Left ventricle myocardium inferior (tissue), 1 donor: ENCODE results near the gene ELF5. TPM values are rescaled to one million over a fixed set of nuclear protein-coding genes. Genes with fewer than 3 reads are reported as not detected.

ENCODE experiments used
- DNase-seq: peaks from one replicate; pipeline ENCODE4 v3.0.0-alpha.2; 2020
- H3K27ac ChIP-seq: fragments of 200-600 bp; replicated peaks from 2 replicates; pipeline ENCODE4 v1.8.0; 2021
- H3K27me3 ChIP-seq: fragments of 200-600 bp; 2 replicates; pipeline ENCODE4 v1.8.0; 2021; ENCODE audit warnings: low read depth
- H3K36me3 ChIP-seq: fragments of 200-600 bp; 2 replicates; pipeline ENCODE4 v1.8.0; 2021
- H3K4me1 ChIP-seq: fragments of 200-600 bp; 2 replicates; pipeline ENCODE4 v1.8.0; 2021
- H3K4me3 ChIP-seq: fragments of 200-600 bp; 2 replicates; pipeline ENCODE4 v1.8.0; 2021; ENCODE audit warnings: mild to moderate bottlenecking, moderate library complexity
- H3K9me3 ChIP-seq: fragments of 200-600 bp; replicated peaks from 2 replicates; pipeline ENCODE4 v1.8.0; 2021
- intact Hi-C: fragments of 100-400 bp; cut with micrococcal nuclease; formaldehyde crosslinking; loops from one replicate; pipeline ENCODE4 v1.11.0; 2022
- total RNA-seq: library from RNA; stranded (reverse); fragmentation: NEBNext Ultra II Directional; extraction: Animal tissue kit (Norgen Biotek cat#: 25700); gene quantifications from one replicate; pipeline ENCODE4 v1.2.1, GENCODE V29; 2021
- TF ChIP-seq, protein P1 (sequence below): fragments of 200-600 bp; IDR thresholded peaks from 2 replicates; pipeline ENCODE4 v1.8.0; 2021; ENCODE audit warnings: antibody characterized with exemption, mild to moderate bottlenecking, borderline replicate concordance
- donor health status: DM: no; HTN: yes; CAD: no; lungs with severe emphysema.

The ELF5 gene
- total RNA-seq, 1 donor from 2014 or later = not detected

DNA sequence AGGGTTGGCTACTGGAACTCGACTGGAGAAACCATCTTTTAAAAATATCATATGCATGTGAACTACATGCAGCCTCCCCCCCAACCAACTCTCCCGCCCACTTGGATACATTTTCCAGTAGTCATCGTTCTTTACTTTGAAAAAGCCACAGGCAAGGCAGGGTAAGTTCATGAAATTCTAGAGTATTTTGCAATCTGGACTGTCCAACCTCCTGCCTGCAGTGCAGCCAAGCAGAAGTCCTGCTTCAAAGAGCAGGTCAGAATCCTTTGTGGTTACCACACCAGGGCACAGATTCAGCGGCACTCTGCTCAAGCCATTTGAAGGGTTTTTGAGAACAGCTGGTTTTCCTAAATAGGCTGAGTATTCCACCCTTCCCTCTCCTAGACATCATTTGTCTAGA lies 12.1 kb downstream of the ELF5 start:
- intact Hi-C loops = no loop called here
- peaks cover 23% of the 10 kb centered on the region for H3K27me3 ChIP-seq
- H3K36me3 ChIP-seq = no peaks in the 10 kb centered on the region
- H3K4me3 ChIP-seq = no peak overlapping the region
- no peaks in the 10 kb centered on the region for H3K9me3 ChIP-seq
- TF ChIP-seq, protein P1, sequence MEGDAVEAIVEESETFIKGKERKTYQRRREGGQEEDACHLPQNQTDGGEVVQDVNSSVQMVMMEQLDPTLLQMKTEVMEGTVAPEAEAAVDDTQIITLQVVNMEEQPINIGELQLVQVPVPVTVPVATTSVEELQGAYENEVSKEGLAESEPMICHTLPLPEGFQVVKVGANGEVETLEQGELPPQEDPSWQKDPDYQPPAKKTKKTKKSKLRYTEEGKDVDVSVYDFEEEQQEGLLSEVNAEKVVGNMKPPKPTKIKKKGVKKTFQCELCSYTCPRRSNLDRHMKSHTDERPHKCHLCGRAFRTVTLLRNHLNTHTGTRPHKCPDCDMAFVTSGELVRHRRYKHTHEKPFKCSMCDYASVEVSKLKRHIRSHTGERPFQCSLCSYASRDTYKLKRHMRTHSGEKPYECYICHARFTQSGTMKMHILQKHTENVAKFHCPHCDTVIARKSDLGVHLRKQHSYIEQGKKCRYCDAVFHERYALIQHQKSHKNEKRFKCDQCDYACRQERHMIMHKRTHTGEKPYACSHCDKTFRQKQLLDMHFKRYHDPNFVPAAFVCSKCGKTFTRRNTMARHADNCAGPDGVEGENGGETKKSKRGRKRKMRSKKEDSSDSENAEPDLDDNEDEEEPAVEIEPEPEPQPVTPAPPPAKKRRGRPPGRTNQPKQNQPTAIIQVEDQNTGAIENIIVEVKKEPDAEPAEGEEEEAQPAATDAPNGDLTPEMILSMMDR = no peak
- H3K4me1 ChIP-seq = no peaks in the 10 kb centered on the region
- H3K27ac ChIP-seq = no peak overlapping the region
- no peak for DNase-seq

DNA sequence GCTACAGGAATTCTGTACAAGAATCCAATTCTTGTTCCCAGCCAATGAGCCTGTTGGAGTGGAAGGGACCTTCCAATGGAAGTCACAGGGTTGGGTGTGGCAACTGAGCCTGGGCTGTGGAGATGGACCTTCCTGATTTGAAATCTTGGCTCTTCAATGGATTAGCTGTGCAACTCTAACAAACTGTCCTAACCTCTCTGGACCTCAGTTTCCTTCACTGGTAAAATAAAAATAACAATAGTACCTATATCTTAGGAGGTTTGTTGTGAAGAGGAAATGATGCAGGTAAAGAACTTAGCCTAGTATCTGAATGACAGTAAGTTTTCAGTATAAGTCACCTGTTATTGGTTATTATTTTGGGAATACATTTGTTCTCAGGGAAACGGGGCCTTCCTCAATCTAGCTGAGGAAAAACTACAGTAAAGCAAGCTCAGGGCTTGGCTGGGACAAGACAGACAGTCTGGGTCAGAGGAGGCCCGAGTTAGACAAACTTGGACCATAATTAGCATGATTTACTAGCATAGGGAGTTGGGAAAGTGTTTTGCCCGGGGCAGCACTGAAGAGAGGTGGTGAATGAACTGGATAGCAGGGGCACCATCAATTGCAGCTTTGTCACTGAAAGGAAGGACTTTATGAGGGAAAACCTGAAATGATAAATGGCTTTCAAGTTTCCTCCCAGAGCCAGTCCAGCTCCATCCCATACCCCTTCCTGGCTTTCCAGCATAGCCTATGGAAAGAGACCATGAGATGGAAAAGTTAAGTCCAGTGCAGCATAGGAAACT lies 13.7 kb downstream of the ELF5 start:
- intact Hi-C loops = no loop called here
- peaks cover 39% of the 10 kb centered on the region for H3K27me3 ChIP-seq
- H3K4me3 ChIP-seq = no peak overlapping the region
- no peak for DNase-seq
- H3K27ac ChIP-seq = no peak overlapping the region
- no peaks in the 10 kb centered on the region for H3K4me1 ChIP-seq
- no peaks in the 10 kb centered on the region for H3K36me3 ChIP-seq
- no peaks in the 10 kb centered on the region for H3K9me3 ChIP-seq
- TF ChIP-seq, protein P1 = no peak

DNA sequence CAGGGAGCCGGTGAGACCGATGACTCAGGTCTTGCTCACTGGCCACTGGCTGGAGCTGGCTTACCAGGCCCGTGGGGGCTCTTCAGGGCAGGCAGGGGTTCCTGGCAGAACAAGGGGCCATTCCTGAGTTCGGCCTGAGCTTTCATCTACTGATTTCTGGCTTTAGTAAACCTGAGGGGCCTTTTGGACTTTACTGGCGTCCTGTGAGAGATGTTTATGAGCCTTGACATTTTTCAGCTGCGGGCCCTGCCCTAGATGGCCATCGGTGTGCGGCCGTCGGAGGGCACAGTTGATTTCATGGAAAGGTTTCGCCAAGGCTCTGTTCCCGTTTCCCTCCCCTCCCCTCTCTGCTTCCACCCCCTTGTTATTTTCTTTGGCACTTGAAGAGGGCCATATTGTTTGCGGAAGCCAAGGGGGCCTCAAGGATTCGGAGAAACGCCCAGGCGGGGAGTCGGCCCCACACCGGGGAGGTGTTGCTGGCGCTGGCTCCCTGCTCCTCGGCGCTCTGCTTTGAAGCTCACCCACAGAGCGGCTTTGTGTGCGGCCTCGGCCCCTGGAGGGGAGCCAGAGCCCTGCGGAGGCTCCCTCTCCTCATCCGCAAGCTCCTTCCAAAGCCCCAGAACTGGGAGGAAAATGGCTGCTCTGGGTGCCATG lies 17.7 kb downstream of the ELF5 start:
- H3K36me3 ChIP-seq = no peaks in the 10 kb centered on the region
- H3K27ac ChIP-seq = no peak overlapping the region
- H3K9me3 ChIP-seq = no peaks in the 10 kb centered on the region
- H3K27me3 ChIP-seq = peaks cover 54% of the 10 kb centered on the region
- DNase-seq = no peak
- H3K4me1 ChIP-seq = no peaks in the 10 kb centered on the region
- TF ChIP-seq, protein P1 = no peak
- no peak overlapping the region for H3K4me3 ChIP-seq
- intact Hi-C loops = no loop called here

DNA sequence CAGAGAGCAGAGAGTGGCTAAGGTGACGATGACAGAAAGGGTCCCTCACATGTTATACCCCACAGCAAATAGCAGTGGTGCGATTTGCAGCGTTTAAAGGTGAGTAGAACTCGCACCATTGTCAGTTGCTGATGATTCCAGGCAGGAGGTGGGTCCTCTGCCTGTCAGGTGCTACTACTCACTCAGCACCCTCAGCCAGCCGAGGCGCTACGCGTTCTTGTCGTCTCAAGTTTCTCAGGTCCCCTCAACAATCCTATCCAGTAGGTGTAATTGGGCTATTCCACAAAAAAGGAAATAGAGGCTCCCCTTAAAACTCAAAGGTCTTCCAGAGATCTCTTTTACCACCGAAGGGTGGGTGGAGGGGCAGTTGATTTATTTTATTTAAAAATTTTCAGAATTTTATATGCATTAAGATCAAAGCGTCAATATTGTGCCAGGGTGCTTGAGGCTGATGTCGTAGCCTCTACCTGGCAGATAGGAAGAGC lies 18.3 kb downstream of the ELF5 start:
- TF ChIP-seq, protein P1 = no peak

DNA sequence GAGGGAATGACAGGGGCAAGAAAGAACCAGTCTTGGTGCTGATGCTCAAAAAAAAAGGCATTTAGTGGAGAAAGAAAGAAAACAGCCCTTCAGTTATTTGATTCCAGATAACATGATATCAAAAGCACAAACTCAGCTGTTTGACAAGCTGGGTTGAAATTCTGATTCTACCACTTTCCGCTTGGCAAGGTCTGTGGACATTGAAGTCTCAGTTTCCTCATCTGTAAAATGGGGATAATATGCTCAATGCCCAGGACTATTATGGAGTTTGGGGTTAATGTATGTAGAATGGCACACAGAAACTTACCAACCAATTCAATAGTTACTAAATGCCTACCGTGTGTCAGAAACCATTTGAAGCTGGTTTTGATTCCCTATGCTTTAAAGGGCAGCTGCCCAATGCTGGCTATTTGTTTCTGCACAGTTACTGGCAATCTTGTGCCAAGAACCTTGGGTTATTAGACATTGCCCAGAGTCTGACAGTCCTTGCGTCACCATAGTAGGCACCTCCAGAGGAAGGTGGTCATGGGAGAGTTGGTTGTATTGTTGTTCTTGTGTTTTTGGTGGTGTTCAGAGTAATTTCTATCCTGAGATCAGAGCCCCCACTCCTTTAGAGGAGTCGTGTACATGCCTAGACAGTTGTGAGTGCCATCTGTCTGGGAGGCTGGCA lies 19.5 kb downstream of the ELF5 start:
- no peak for DNase-seq
- intact Hi-C loops = no loop called here
- H3K4me1 ChIP-seq = no peaks in the 10 kb centered on the region
- no peak overlapping the region for H3K4me3 ChIP-seq
- no peaks in the 10 kb centered on the region for H3K9me3 ChIP-seq
- TF ChIP-seq, protein P1 = no peak
- H3K27me3 ChIP-seq = peaks cover 45% of the 10 kb centered on the region
- H3K36me3 ChIP-seq = no peaks in the 10 kb centered on the region
- no peak overlapping the region for H3K27ac ChIP-seq

More for the DNA sequence above, 18.3 kb downstream of the ELF5 start:
- no peak for DNase-seq
- Histone ChIP-seq H3K4me3 (no peak overlapping the region), H3K9me3 (no peaks in the 10 kb centered on the region), H3K36me3 (no peaks in the 10 kb centered on the region), H3K27me3 (peaks cover 52% of the 10 kb centered on the region), H3K4me1 (no peaks in the 10 kb centered on the region), H3K27ac (no peak overlapping the region)
- intact Hi-C loops = no loop called here
